GM18873 (cell line): ENCODE data around the gene MAD1L1.

ENCODE experiments used
- ATAC-seq: cut with Tn5 transposase; IDR thresholded peaks from one replicate; pipeline ENCODE4 v1.9.1; 2021; ENCODE audit warnings: mild to moderate bottlenecking, moderate library complexity, moderate number of reproducible peaks; ENCODE audit not compliant: unreplicated experiment, low FRiP score

MAD1L1 gene

DNA sequence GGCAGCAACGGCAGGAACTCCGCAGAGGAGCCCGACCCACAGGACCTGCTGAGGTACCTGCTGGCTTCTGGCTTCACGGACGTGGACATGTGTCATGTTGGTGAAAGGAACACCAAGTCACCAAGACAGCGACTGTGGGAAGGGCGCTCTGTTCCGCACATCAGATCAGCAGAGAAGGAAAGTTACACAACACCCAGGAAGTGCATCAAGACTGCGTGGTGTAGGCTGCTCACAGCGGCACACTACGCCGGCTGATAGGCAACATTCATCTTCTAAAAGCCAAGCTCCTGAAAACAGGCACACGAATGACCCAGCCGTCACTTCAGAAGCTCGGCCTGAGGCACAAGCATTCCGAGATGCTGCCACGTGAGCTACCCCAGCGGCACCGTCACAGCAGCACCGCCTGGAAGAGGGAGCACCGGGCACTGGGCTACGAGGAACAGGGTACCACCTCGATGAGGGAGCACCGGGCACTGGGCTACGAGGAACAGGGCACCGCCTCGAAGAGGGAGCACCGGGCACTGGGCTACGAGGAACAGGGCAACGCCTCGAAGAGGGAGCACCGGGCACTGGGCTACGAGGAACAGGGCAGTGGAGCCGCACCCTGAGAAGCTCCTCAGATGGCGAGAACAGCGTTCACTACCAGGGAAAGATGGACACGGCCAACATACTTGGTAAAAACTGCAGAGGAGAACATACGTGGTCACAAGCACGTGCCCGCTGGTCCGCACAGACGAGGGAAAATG lies 86.7 kb downstream of the MAD1L1 start:
- ATAC-seq = no peak

DNA sequence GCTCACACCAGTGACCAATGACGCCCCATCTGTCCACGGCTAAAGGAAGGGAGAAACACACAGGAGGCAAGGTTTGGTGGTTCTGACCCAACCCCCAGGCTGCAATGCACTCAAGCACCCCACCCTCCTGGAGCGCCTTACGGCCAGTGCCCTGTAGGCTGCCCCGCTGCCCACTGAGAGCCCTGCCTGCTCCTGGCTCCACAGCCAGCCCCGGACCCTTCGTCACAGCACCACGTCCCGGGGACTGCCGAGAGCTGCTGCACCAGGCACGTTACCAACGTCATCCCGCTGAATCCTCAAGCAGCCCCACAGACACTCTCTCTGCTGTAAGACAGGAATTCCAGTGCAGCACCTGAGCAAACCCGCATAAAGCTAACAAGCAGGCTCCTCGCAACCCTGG lies 87.8 kb downstream of the MAD1L1 start:
- no peak for ATAC-seq

DNA sequence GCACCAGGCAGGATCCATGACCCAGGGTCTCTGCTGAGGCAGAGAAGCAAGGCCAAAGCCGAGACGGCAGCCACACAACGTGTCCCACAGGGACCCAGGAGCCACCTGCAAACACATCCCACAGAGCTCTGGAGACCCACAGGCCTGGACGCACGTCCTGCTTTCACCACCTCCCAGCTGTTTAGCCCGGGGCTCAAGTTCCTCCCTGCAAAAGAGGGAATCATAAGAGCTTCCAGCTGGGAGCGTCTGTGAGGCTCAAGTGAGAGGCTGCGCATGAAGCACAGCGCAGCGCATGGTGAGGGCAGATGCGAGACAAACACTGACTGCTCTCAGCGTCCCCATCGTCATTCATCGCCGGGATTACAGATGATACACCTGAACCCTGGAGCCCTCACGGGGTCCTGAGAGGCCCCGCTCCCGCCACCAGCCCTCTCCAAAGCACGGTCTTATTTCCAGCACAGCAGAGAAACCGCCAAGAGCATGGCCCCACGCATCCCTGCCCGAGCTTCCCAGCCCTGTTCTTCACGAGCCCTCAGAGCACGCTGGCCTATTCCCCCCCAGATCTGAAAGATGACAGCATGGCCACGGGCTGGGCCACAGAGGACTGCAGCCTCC lies 88.7 kb downstream of the MAD1L1 start:
- ATAC-seq = no peak

DNA sequence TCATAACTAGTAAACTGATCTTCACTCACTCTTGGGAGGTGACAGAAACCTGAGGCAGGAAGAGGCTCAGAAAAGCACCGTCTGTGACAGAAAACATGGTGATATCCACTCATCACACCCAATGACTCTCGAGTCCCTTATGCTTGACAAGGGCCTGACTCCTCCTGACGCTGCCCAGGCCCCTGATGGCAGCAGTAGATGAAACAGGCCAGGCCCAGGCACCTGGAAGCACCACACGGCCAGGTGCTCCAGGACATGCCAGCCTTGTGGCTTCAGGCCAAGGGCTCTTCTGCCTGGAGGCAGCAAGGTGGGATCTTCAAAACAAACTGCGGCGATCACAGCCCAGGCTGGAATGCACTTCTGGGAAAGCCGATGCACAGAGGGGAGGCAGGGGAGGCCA lies 89.3 kb downstream of the MAD1L1 start:
- ATAC-seq = no peak

DNA sequence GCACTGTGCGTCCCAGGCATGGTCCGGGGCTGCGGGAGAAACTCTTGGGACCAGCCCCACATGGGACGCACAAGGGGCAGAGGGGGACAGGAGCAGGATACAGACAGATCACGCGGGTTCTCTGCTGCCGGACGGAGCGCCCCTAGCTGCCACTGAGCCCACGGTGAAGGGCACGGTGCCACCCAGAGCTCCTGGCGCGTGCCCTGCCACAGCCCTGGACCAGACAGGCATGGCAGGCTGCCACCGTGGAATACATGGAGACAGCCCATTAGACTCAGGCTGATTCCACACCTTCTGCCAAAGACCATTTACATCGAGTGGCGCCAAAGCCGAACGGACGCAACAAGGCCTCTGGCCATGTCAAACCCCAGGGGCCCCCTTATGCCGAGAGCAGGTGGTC lies 90.4 kb downstream of the MAD1L1 start:
- no peak for ATAC-seq

DNA sequence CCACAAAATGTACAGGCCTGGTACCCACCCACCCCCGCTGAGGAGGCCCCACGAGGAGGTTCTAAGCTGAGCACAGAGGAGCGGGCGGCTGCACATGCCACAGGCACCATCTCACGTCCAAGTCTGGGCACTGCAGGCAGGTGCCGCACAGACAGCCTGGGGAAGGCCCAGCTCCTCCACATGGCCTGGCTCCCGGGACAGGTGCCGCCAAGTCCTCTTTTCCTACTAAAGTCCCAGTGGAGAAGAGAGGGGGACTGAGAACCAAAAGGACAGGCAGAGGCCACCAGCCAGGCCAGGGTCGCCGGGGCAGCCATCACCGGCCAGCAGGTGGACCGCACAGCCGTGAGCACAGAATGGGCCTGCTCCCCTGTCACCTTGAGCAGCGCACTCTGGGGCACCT lies 91.1 kb downstream of the MAD1L1 start:
- ATAC-seq = no peak

DNA sequence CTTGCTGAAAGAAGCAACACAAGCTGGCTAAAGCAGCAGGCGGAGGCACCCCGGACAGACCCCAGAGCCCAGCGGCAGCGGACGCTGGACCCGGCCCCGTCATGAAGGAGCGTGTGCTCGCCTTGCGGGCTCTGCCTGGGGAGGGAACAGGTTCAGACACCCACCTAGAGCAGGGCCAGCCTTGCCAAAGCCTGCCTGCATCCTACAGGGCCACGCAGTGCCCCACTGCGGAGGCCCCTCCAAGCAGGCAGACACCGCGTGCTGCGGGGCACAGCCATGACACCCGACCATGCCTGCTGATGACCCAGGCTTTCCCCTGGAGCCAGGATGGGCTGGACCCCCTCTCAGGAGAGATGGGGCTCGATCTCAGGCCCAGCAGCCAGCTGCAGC lies 91.7 kb downstream of the MAD1L1 start:
- no peak for ATAC-seq

DNA sequence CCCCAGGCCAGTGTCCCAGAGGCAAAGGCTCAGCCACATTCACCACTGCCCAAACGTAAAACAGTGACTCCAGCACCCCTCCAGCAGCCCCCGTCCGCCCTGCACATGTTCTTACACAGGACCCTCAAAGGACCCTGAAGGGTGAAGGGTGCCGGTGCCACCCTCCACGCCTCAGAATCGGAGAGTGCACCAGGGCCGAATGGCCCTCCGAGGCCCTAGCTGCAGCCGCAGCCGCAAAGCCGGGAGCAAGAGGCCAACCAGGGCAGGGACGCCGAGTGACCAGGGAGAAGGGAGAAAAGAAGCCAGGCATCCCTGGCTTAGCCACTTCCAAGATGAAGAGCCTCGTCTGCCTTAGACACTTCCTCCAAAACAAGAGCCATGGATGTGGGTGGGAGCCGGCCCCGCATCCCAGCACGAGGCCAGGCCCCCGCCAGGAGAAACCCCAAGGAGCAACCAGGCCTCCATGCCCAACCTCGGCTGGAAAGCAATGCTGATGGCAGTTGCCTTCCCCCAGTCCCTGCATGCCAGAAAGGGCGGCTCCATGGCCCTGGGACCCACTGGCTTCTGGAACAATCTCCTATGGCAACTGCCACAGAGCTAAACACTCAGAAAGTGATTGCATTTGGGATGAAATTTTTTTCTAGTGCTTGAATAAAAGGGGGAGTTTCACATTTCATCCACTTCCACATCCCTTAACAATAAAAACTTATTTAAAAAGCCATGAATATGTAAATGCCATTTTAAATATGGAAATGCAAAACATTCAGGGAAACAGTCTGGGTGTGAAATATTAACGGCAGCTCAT lies 92.3 kb downstream of the MAD1L1 start:
- ATAC-seq = no peak

DNA sequence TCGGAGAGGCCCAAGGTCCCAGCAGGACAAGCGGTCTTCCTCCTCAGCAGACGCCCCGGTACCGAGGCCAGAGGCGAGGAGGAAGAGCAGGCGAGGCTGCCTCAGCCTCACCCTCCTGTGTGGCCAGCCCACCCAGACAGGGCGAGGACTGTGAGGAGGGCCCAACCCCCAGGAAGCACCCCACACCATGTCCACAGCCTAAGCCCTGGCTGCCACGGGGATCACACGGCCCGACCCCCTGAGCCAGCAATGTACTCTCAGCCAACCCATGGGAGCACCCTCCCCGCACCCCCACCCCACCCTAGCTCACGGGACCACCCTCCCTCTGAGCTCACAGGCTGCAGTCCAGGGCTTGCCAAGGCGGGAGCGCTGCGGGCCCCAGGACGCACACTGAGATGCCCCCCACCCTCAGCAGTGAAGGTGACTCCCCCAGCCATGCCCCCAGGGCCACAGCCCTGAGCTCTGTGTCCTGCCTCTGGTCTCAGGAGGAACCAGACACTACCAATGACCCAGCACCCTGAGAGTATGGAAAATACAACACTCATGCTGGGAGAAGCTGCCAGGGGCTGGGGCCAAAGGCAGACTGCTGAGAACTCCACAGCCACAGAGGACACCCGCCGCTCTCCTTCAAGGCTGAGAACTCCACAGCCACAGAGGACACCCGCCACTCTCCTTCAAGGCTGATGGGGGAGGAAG lies 93.6 kb downstream of the MAD1L1 start:
- ATAC-seq = no peak

DNA sequence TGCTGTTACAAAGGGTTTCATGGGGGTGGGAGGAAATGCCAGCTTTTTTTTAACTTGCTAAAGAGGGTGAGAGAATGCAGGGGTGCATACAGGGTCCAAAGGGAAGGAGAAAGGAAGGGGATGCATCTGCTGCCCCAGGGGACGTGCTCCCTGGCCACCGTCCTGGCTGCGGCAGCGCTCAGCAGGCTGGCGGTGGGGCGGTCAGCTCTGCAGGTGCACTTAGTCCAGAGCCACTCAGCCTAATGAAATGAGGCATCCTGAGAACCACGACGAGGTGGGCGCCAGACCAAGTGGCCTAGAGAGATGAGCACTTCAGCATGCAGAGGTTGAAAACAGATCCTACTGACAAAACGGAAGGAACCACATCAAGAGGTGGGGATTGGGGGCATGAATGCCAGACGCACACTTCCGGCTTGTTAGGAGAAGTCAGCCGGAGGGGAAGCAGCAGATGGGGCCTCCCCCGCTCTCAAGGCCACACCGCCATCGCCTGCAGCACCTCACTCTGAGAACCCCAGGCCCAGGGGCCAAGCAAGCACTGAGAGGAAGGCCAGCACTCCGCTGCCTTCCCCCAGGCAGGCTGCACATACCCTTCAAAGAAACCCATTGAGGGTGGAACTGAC lies 94.5 kb downstream of the MAD1L1 start:
- ATAC-seq = peak; percentile 51

DNA sequence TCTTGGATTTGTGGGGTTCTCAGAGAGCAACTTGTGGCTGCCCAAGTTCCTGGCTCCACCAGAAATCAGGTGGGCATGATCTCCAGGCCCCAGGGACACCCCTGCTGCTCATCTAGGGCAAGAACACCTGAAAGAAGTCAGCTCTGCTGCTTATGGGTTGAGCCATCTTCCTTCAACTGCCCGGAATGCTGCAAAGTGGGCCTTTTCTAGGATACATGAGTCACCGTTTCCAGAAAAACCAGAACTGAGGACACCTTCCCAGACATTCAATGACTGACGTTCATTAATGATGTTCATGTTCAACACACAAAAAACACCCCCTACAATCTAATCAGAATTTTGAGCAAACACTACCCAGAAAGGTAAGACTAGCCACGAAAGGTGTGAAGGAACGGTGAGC lies 98.0 kb downstream of the MAD1L1 start:
- no peak for ATAC-seq

DNA sequence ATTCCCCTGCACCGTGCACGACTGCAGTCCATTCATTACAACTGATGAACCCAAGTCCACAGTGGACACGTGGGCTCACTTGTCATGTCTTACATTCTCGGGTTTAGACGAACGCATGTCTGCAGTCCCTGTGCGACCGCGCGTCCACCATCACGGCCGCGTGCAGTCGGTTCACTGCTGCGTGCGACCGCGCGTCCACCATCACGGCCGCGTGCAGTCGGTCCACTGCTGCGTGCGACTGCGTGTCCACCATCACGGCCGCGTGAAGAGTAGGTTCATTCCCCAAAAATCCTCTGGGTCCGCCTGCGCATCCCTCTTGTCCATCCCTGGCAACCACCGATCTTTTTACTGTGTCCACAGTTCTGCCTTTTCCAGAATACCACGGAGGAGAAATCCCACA lies 100.5 kb downstream of the MAD1L1 start:
- ATAC-seq = no peak

DNA sequence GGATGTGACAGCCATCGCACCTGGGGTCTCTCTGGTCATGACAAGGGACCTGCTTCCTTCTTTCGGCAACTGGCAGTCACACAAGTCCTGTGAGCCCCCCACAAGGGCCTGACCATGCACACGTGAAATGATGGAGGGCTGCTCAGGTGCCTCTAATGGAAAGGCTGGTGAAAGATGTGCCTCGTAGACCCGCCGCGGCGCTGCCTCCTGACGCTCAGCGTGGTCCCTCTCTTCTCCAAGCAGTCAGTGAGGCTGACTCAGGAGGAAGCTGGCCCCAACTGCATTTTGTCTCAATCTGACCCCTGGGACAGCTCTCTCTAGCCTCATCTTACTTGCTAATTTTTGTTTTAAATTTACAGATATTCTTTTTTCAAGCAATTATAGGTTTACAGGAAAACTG lies 100.9 kb downstream of the MAD1L1 start:
- ATAC-seq = no peak

DNA sequence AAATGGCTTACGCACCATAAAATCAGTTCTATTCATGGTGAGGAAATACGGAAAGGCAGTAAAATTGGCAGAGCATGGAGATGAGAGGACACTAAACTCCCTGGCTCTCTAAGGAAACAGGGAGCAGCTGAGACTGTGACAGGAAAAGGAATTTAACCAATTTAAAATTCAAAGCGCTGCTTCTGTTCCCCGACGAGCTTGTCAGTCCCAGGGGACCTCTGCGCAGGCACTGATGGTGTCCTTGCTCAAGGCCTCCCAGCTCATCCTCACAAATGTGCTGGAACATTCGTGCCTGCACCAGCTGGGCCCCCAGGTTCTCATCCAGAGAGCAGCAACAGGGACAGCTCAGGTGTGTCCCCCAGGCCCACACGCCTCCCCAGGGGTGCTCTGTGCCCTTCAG lies 101.4 kb downstream of the MAD1L1 start:
- no peak for ATAC-seq

DNA sequence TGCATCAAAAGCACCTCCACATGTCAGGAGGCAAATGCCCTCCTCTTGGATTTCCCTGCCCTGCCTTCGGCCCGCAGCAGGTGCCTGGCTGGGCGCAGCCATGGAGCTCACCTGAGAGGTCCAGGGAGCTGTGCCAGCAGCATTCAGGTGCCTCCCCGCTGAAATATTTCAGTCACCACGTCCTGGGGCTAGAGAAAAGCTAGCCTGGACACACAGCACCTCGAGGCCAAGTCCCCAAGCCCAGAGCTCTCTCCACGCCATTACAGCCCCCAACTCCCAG lies 102.7 kb downstream of the MAD1L1 start:
- no peak for ATAC-seq

DNA sequence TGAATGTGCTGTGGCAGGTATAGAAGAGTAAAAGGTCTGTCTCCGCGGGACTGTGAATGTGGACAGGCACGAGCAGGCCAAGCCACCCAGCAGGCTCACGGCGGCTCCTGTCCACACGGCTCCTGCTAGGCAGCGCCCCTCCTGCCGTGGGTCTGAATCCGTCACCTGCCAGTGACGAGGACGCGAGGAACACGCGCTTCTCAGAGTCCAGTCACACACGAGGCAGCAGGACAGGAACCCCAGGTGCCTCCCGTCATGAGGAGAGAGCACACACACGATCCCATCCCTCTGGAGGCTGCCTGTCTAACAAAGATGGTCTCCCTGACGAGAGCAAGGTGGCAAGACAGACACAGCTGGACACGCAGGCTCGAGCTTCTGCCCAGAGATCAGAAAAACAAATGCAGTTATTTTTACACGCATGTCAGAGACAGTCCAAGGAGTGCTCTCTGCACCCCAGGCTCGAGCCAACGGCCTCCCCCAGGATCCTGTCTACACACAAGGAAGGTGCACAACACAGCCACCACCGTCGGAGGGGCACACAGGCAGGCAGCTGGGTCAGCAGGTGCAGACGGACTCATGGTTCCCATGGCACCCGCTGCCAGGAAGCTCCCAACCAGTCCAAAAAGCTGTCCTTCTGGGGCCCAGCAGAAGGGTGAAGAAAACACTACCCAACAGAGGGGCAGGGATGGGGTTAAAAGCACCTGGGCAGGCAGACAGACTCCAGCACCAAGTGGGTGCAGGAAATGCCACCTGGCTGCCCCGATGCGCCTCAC lies 103.2 kb downstream of the MAD1L1 start:
- ATAC-seq = no peak

DNA sequence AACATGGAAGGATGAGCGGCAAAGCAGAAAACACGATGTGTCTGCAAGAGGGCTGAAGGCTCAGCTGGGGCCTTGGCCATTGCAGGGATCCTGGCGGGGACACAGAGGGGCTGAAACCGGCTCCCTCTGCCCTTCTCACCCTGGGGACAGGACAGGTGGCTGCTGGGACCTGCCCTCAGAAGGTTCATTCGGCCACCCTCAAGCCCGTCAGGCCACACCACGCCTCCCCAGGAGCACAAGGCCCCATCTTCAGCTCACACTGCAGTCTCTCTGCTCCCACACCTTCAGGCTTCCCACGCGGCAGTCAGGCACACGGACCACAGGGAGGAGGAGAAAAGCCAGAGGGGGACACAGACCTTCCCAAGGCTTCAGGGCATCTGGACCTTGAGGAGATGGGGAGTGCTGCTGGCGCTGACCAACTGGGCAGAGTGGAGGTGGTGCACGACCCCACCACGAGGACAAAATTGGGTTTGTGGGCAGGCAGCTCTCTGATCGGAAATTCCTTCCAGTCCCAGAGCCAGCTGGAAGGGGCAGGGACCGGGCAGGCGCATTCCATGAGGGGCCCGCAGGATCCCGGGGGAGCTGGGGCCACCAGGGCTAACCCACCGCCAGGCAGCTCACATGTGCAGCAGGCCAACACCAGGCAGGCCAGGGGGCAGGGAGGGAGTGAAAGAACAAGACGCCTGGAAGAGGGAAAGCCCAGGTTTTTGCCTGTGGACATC lies 104.0 kb downstream of the MAD1L1 start:
- no peak for ATAC-seq

DNA sequence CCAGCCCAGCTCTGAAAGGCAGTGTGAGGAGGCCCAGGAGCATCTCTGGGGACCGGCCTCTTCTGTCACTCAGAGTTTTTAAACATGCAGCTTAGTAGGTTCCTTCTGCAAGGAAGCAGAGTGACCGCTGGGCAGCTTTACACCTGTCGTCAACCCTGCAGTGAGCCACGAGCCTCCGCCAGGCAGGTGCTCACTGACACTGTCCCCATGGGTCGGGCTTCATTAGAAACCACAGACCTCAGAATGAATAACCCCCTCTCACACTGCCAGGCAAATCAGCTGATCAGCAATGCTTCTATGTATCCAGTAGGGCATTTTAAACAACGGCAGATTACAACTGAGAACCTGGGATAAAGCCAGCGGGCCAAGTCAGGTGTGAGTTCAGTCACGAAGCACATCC lies 106.1 kb downstream of the MAD1L1 start:
- ATAC-seq = no peak

DNA sequence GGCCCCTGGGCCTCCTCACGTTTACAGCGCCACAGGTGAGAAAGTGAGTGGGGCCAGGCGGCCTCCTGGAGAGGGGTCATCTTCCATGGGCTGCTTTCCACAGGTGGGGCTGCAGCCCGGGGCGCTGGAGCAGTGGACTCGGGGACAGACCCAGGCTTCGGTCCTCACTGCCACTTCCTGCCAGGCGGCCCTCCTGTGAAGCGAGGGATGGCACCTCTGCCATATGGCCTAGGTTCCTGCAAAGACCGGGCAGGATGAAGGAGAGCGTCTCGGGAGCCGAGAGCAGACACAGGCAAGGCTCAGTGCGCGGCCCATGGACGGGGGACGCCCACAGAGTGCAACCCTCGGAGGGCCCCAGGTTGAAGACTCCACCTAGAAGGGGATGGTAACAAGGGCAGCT lies 106.8 kb downstream of the MAD1L1 start:
- no peak for ATAC-seq
